Endodermal cell (in vitro differentiated cells): ENCODE data around the gene SLC5A9. TPM values are rescaled to one million over a fixed set of nuclear protein-coding genes. Genes with fewer than 3 reads are reported as not detected.

Source experiments
- DNase-seq: peaks from one replicate; pipeline ENCODE4 v3.0.0-alpha.2; 2017
- H3K27ac ChIP-seq: 2 replicates; pipeline ENCODE4 v1.5.1; 2013; ENCODE audit warnings: mild to moderate bottlenecking, low read depth, low read length, moderate library complexity
- H3K27me3 ChIP-seq: 2 replicates; pipeline ENCODE4 v1.6.1; 2013; ENCODE audit warnings: mild to moderate bottlenecking, low read length, moderate library complexity; ENCODE audit not compliant: insufficient read depth, control insufficient read depth, poor library complexity, severe bottlenecking
- H3K36me3 ChIP-seq: 2 replicates; pipeline ENCODE4 v1.7.0; 2013; ENCODE audit warnings: mild to moderate bottlenecking, low read length, moderate library complexity; ENCODE audit not compliant: control insufficient read depth, insufficient read depth
- H3K4me1 ChIP-seq: one replicate; pipeline ENCODE4 v1.7.0; 2013; ENCODE audit warnings: low read length; ENCODE audit not compliant: control insufficient read depth, insufficient read depth
- H3K4me3 ChIP-seq: 2 replicates; pipeline ENCODE4 v1.5.1; 2013; ENCODE audit warnings: mild to moderate bottlenecking, low read length, moderate library complexity
- H3K9ac ChIP-seq: 2 replicates; pipeline ENCODE4 v1.6.1; 2013; ENCODE audit warnings: mild to moderate bottlenecking, low read length, moderate library complexity; ENCODE audit not compliant: poor library complexity, severe bottlenecking; ENCODE audit errors: extremely low read depth
- H3K9me3 ChIP-seq: 2 replicates; pipeline ENCODE4 v1.6.1; 2013; ENCODE audit warnings: mild to moderate bottlenecking, low read length, moderate library complexity; ENCODE audit not compliant: control insufficient read depth
- H3K27ac Mint-ChIP-seq: 2 replicates; pipeline ENCODE4 v1.8.0; 2020; ENCODE audit warnings: mixed read lengths
- H3K27me3 Mint-ChIP-seq: 2 replicates; pipeline ENCODE4 v1.8.0; 2021; ENCODE audit warnings: mild to moderate bottlenecking, mixed read lengths; ENCODE audit not compliant: insufficient read depth
- H3K36me3 Mint-ChIP-seq: 2 replicates; pipeline ENCODE4 v1.8.0; 2020; ENCODE audit warnings: low read depth, mixed read lengths
- H3K4me1 Mint-ChIP-seq: 2 replicates; pipeline ENCODE4 v1.8.0; 2020; ENCODE audit warnings: mixed read lengths
- H3K4me3 Mint-ChIP-seq: 2 replicates; pipeline ENCODE4 v1.8.0; 2020; ENCODE audit warnings: mild to moderate bottlenecking, moderate library complexity, mixed read lengths
- H3K9me3 Mint-ChIP-seq: 2 replicates; pipeline ENCODE4 v1.8.0; 2020; ENCODE audit warnings: mild to moderate bottlenecking, mixed read lengths
- WGBS, 2 experiments: methylation state at CpG; one replicate each; pipeline versions ENCODE4 v1.1.5 to v1.1.7; 2013; ENCODE audit warnings: missing lambda C conversion rate in 2 of 2, mixed read lengths in 1 of 2; ENCODE audit not compliant: insufficient coverage in 1 of 2, insufficient read length in 1 of 2; 5-methylcytosine and 5-hydroxymethylcytosine counted together
- total RNA-seq, 2 donors: library from RNA; stranded (reverse); fragmentation: NEBNext Ultra II Directional in 1 of 2; extraction: Animal tissue kit (Norgen Biotek cat#: 25700) in 1 of 2; gene quantifications; 2 replicates in 1 of 2; 3 replicates in 1 of 2; pipeline ENCODE4 v1.2.1, GENCODE V29; 2021
- TF ChIP-seq, protein P1 (sequence below): fragments of 200-600 bp; sonication (generic); conservative IDR thresholded peaks from 2 replicates; pipeline ENCODE4 v1.5.0; 2021; ENCODE audit warnings: antibody characterized with exemption, mild to moderate bottlenecking

SLC5A9 gene
- total RNA-seq, 2 donors from 2014 or later, result 52.4 to 114 TPM

DNA sequence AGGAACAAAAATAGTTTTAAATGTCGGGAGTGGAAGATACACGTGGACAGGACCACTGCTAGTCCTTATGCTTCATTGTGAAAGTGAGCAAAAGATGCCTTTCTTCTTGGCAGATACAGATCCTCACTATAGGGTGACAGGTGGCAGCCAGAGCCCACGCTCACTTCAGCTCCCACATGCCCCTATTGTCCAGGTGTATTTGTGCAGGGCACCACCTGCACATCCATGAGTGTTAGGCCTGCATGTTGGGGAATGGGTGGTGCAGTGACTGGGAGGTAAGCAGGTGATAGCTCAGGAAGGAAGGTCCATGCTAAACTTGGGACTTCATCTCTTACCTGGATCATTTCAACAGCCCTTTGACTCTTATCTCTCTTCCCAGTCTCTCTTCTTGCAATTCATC lies 27.4 kb downstream of the SLC5A9 start:
- Histone ChIP-seq H3K4me3 (no peak overlapping the region), H3K9ac (no peak overlapping the region), H3K36me3 (peaks cover 7% of the 10 kb centered on the region), H3K27ac (no peak overlapping the region), H3K4me1 (peaks cover 11% of the 10 kb centered on the region), H3K9me3 (no peaks in the 10 kb centered on the region), H3K27me3 (no peaks in the 10 kb centered on the region)
- peaks cover 31% of the 10 kb centered on the region for H3K4me1 Mint-ChIP-seq
- 89 to 92% methylated on average over 2 to 3 of the region's 3 CpGs for WGBS, 2 experiments
- TF ChIP-seq, protein P1, sequence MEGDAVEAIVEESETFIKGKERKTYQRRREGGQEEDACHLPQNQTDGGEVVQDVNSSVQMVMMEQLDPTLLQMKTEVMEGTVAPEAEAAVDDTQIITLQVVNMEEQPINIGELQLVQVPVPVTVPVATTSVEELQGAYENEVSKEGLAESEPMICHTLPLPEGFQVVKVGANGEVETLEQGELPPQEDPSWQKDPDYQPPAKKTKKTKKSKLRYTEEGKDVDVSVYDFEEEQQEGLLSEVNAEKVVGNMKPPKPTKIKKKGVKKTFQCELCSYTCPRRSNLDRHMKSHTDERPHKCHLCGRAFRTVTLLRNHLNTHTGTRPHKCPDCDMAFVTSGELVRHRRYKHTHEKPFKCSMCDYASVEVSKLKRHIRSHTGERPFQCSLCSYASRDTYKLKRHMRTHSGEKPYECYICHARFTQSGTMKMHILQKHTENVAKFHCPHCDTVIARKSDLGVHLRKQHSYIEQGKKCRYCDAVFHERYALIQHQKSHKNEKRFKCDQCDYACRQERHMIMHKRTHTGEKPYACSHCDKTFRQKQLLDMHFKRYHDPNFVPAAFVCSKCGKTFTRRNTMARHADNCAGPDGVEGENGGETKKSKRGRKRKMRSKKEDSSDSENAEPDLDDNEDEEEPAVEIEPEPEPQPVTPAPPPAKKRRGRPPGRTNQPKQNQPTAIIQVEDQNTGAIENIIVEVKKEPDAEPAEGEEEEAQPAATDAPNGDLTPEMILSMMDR, result peak; percentile 67
- H3K27me3 Mint-ChIP-seq, result no peaks in the 10 kb centered on the region
- no peak overlapping the region for H3K4me3 Mint-ChIP-seq
- H3K9me3 Mint-ChIP-seq, result no peaks in the 10 kb centered on the region
- no peak for DNase-seq
- peaks cover 36% of the 10 kb centered on the region for H3K36me3 Mint-ChIP-seq
- H3K27ac Mint-ChIP-seq, result no peak overlapping the region

- peaks cover 30% of the 10 kb centered on the region for H3K36me3 Mint-ChIP-seq
- DNase-seq, result no peak
- Histone ChIP-seq H3K9ac (no peak overlapping the region), H3K4me3 (no peak overlapping the region), H3K27me3 (no peaks in the 10 kb centered on the region), H3K36me3 (no peaks in the 10 kb centered on the region), H3K27ac (no peak overlapping the region), H3K4me1 (peaks cover 11% of the 10 kb centered on the region), H3K9me3 (no peaks in the 10 kb centered on the region)
- 73 to 86% methylated on average over 2 to 3 of the region's 3 CpGs for WGBS, 2 experiments
- H3K27me3 Mint-ChIP-seq, result no peaks in the 10 kb centered on the region
- TF ChIP-seq, protein P1, result no peak
- peaks cover 31% of the 10 kb centered on the region for H3K4me1 Mint-ChIP-seq
- H3K4me3 Mint-ChIP-seq, result no peak overlapping the region
- H3K27ac Mint-ChIP-seq, result no peak overlapping the region
- H3K9me3 Mint-ChIP-seq, result no peaks in the 10 kb centered on the region
Observed at GRCh38 chr1:48250572-48250971, 28.1 kb downstream of the SLC5A9 start.

DNA sequence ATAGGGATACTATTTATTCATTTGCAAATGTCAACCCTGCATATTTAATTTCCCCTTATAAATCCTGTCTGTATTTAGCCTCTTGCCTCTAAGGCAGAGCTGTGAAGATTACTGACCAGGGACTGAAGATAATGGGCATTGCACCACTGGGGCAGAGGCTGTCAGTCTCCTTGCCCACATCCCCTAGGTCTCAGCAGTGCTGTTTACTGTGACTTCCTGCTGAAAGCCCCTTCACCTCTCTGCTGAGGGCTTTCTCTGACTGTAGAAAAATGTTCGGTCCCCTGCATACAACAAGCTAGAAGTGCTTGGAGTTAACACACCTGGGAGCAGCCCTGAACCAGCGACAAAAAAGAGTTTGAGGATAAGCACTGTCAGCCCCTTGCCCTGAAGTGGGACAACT lies 28.8 kb downstream of the SLC5A9 start:
- no peaks in the 10 kb centered on the region for H3K9me3 Mint-ChIP-seq
- H3K27ac ChIP-seq, result no peak overlapping the region
- no peak for DNase-seq
- H3K27me3 ChIP-seq, result no peaks in the 10 kb centered on the region
- TF ChIP-seq, protein P1, result no peak
- H3K4me1 ChIP-seq, result peaks cover 11% of the 10 kb centered on the region
- no peak overlapping the region for H3K4me3 Mint-ChIP-seq
- H3K4me3 ChIP-seq, result no peak overlapping the region
- H3K36me3 Mint-ChIP-seq, result peaks cover 26% of the 10 kb centered on the region
- WGBS, 2 experiments, result 91 to 94% methylated on average over 2 of the region's 2 CpGs
- H3K27me3 Mint-ChIP-seq, result no peaks in the 10 kb centered on the region
- H3K36me3 ChIP-seq, result no peaks in the 10 kb centered on the region
- peaks cover 31% of the 10 kb centered on the region for H3K4me1 Mint-ChIP-seq
- no peaks in the 10 kb centered on the region for H3K9me3 ChIP-seq
- no peak overlapping the region for H3K9ac ChIP-seq
- H3K27ac Mint-ChIP-seq, result no peak overlapping the region
